ENCODE measurements around the gene ATAD5. TPM values are rescaled to one million over a fixed set of nuclear protein-coding genes. Genes with fewer than 3 reads are reported as not detected.
"Not testable (repeated sequence)": the region's sequence is repeated elsewhere in the genome, so short reads cannot be mapped to it uniquely, and the experiment has no call there.

The ATAD5 gene
- total RNA-seq, 1 experiment from 2014 or later: 4.2 TPM

- ATAC-seq (no peak), DNase-seq (no peak)
- H3K4me3 ChIP-seq (ENCODE audit: low read length): no peak overlapping the region
- no peak overlapping the region for H3K4me2 ChIP-seq (ENCODE audit: low read length)
- no peaks in the 10 kb centered on the region for H3K27me3 ChIP-seq (ENCODE audit: low read length)
- POLR2A ChIA-PET (ENCODE audit: unreplicated experiment): no interaction called here
- BruUV-seq (replicated peaks): no TSS peak
- no peaks in the 10 kb centered on the region for H3F3A ChIP-seq (ENCODE audit: low read length, unreplicated experiment)
- H3K9me3 ChIP-seq (ENCODE audit: low read length): no peaks in the 10 kb centered on the region
- intact Hi-C loops (cut with micrococcal nuclease): no loop called here
- CTCF ChIA-PET: no interaction called here
- no peaks in the 10 kb centered on the region for H3K4me1 ChIP-seq (ENCODE audit: insufficient read depth, low read length)
- no peak overlapping the region for H3K27ac ChIP-seq (ENCODE audit: low read length)
- H3K9ac ChIP-seq (ENCODE audit: low read length): no peak overlapping the region
- TF ChIP-seq EZH2phosphoT487 (IDR thresholded peaks at IDR 0.05; ENCODE audit: borderline replicate concordance, low read length): no peak
- TF ChIP-seq CTCF (conservative IDR thresholded peaks at IDR 0.05; ENCODE audit: low read depth, low read length): no peak
- no peak for TF ChIP-seq EZH2 (IDR thresholded peaks at IDR 0.05; ENCODE audit: low read length, unreplicated experiment)
- no peaks in the 10 kb centered on the region for H3K36me3 ChIP-seq (ENCODE audit: low read depth, low read length)
- H3K9me2 ChIP-seq (replicated peaks; ENCODE audit: low read length): no peaks in the 10 kb centered on the region
- no peaks in the 10 kb centered on the region for H4K20me1 ChIP-seq (ENCODE audit: low read length)
- H2AFZ ChIP-seq (ENCODE audit: low read length): no peak overlapping the region
- no peaks in the 10 kb centered on the region for H3K79me2 ChIP-seq (ENCODE audit: low read length)
These were observed 96.8 kb downstream of the ATAD5 start for GRCh38 chr17:30928584-30928983.

DNA sequence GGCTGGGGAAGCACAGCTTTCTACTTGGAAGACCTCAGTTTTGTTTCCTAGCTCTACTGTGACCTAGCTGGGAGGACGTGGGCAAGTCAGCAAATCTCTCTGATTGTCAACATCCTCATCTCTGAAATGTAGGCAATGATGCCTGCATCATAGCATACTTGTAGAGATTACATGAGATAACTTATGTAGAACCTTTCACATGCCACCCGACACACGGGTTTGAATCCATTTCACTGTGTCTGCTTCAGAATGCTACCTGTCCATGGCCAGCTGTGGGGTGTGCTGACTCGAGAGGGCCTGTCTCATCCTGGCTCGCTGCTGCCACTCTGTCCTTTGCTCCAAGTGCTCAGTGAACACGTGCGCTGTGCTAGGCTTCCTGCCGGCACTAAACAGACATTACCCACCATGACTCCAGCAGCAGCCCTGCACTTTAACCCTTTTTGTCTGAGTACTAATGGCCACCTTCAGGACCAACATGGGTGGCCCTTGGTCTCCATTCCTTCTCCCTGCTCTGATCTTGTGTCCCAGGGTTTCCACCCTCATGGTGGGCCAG lies 97.4 kb downstream of the ATAD5 start:
- Histone ChIP-seq H3K36me3 (ENCODE audit: low read depth, low read length) (no peaks in the 10 kb centered on the region), H3K4me3 (ENCODE audit: low read length) (no peak overlapping the region), H3K27ac (ENCODE audit: low read length) (no peak overlapping the region), H3K9me2 (replicated peaks; ENCODE audit: low read length) (no peaks in the 10 kb centered on the region), H3K9ac (ENCODE audit: low read length) (no peak overlapping the region), H3K79me2 (ENCODE audit: low read length) (no peaks in the 10 kb centered on the region), H3K27me3 (ENCODE audit: low read length) (no peaks in the 10 kb centered on the region), H2AFZ (ENCODE audit: low read length) (no peak overlapping the region), H4K20me1 (ENCODE audit: low read length) (no peaks in the 10 kb centered on the region), H3K4me2 (ENCODE audit: low read length) (no peak overlapping the region), H3F3A (ENCODE audit: low read length, unreplicated experiment) (no peaks in the 10 kb centered on the region), H3K9me3 (ENCODE audit: low read length) (no peaks in the 10 kb centered on the region), H3K4me1 (ENCODE audit: insufficient read depth, low read length) (no peaks in the 10 kb centered on the region)
- CTCF ChIA-PET: no interaction called here
- ATAC-seq: no peak
- DNase-seq: no peak
- no TSS peak for BruUV-seq (replicated peaks)
- intact Hi-C loops (cut with micrococcal nuclease): no loop called here
- TF ChIP-seq EZH2 (IDR thresholded peaks at IDR 0.05; ENCODE audit: low read length, unreplicated experiment): no peak
- no peak for TF ChIP-seq CTCF (conservative IDR thresholded peaks at IDR 0.05; ENCODE audit: low read depth, low read length)
- no peak for TF ChIP-seq EZH2phosphoT487 (IDR thresholded peaks at IDR 0.05; ENCODE audit: borderline replicate concordance, low read length)
- POLR2A ChIA-PET (ENCODE audit: unreplicated experiment): no interaction called here

DNA sequence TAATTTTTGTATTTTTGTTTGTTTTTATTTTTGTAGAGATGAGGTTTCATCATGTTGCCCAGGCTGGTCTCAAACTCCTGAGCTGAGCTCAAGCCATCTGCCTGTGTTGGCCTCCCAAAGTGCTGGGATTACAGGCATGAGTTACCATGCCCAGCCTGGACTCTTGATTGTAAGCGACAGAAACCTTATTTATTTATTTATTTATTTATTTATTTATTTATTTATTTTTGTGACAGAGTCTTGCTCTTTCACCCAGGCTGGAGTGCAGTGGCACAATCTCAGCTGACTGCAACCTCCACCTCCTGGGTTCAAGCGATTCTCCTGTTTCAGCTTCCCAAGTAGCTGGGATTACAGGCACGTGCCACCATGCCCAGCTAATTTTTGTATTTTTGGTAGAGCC lies 98.1 kb downstream of the ATAD5 start:
- H3K9me2 ChIP-seq (replicated peaks; ENCODE audit: low read length); H3K4me3 ChIP-seq (ENCODE audit: low read length); H3K27me3 ChIP-seq (ENCODE audit: low read length); H3K27ac ChIP-seq (ENCODE audit: low read length); H2AFZ ChIP-seq (ENCODE audit: low read length); H3K79me2 ChIP-seq (ENCODE audit: low read length); H3K4me2 ChIP-seq (ENCODE audit: low read length); CTCF ChIA-PET; POLR2A ChIA-PET (ENCODE audit: unreplicated experiment); H3K4me1 ChIP-seq (ENCODE audit: insufficient read depth, low read length); BruUV-seq (replicated peaks); H3F3A ChIP-seq (ENCODE audit: low read length, unreplicated experiment); H3K9ac ChIP-seq (ENCODE audit: low read length); ATAC-seq; intact Hi-C loops (cut with micrococcal nuclease); H4K20me1 ChIP-seq (ENCODE audit: low read length); H3K36me3 ChIP-seq (ENCODE audit: low read depth, low read length); H3K9me3 ChIP-seq (ENCODE audit: low read length); DNase-seq: not testable (repeated sequence)
